ENCODE data around the gene KCTD15. TPM values are rescaled to one million over a fixed set of nuclear protein-coding genes. Genes with fewer than 3 reads are reported as not detected.

KCTD15 gene
- total and polyA plus RNA-seq, 3 experiments from 2014 or later: 0.28 to 4.1 (median 3.6) TPM

GRCh38 chr19:33801411-33801810 lies 4.7 kb downstream of the KCTD15 start:
- Mint-ChIP-seq H3K9me3 (no peaks in the 10 kb centered on the region), H3K4me3 (no peak overlapping the region), H3K27me3 (peaks cover 4 to 21% of the 10 kb centered on the region in 2 donors), H3K4me1 (peaks cover 6 to 12% (median 6%) of the 10 kb centered on the region in 3 donors), H3K36me3 (no peaks in the 10 kb centered on the region), H3K27ac (no peak overlapping the region)
- H3K27me3 ChIP-seq (ENCODE audit: insufficient read depth, low read length, poor library complexity, severe bottlenecking): no peaks in the 10 kb centered on the region
- no peak overlapping the region for H3K27ac ChIP-seq (ENCODE audit: low read depth, low read length)
- DNase-seq: no peak
- H3K36me3 ChIP-seq (ENCODE audit: insufficient read depth, low read length): no peaks in the 10 kb centered on the region
- ChIA-PET POLR2A (no interaction called here), CTCF (interaction anchor here (0.9 kb wide), 1 partner anchor 23 kb away, joined by 3 read pairs; no protein-coding TSS in a partner anchor)
- H3K4me1 ChIP-seq (ENCODE audit: insufficient read depth, low read length): no peaks in the 10 kb centered on the region
- no peak overlapping the region for H3K4me3 ChIP-seq (ENCODE audit: low read length)
- H3K9me3 ChIP-seq (ENCODE audit: low read length): no peaks in the 10 kb centered on the region

- ChIA-PET POLR2A (no interaction called here), CTCF (interaction anchor here (0.9 kb wide), 1 partner anchor 24 kb away, joined by 3 read pairs; no protein-coding TSS in a partner anchor)
- peaks cover 7 to 12% (median 7%) of the 10 kb centered on the region in 3 donors for H3K4me1 Mint-ChIP-seq
- peaks cover 4 to 21% of the 10 kb centered on the region in 2 donors for H3K27me3 Mint-ChIP-seq
- no peak overlapping the region for H3K27ac ChIP-seq (ENCODE audit: low read depth, low read length)
- no peaks in the 10 kb centered on the region for H3K9me3 ChIP-seq (ENCODE audit: low read length)
- H3K4me3 ChIP-seq (ENCODE audit: low read length): no peak overlapping the region
- H3K36me3 Mint-ChIP-seq: no peaks in the 10 kb centered on the region
- no peaks in the 10 kb centered on the region for H3K36me3 ChIP-seq (ENCODE audit: insufficient read depth, low read length)
- H3K27ac Mint-ChIP-seq: peak overlapping the region in 1 of 8 donors; percentile 33
- DNase-seq: no peak
- H3K4me3 Mint-ChIP-seq: no peak overlapping the region
- H3K9me3 Mint-ChIP-seq: no peaks in the 10 kb centered on the region
- H3K27me3 ChIP-seq (ENCODE audit: insufficient read depth, low read length, poor library complexity, severe bottlenecking): no peaks in the 10 kb centered on the region
- H3K4me1 ChIP-seq (ENCODE audit: insufficient read depth, low read length): no peaks in the 10 kb centered on the region
These were observed 5.3 kb downstream of the KCTD15 start for GRCh38 chr19:33802001-33802400.

- no peak overlapping the region for H3K27ac Mint-ChIP-seq
- Histone ChIP-seq H3K9me3 (ENCODE audit: low read length) (no peaks in the 10 kb centered on the region), H3K4me1 (ENCODE audit: insufficient read depth, low read length) (no peaks in the 10 kb centered on the region), H3K4me3 (ENCODE audit: low read length) (no peak overlapping the region), H3K27ac (ENCODE audit: low read depth, low read length) (no peak overlapping the region), H3K36me3 (ENCODE audit: insufficient read depth, low read length) (no peaks in the 10 kb centered on the region), H3K27me3 (ENCODE audit: insufficient read depth, low read length, poor library complexity, severe bottlenecking) (no peaks in the 10 kb centered on the region)
- no peaks in the 10 kb centered on the region for H3K36me3 Mint-ChIP-seq
- CTCF ChIA-PET: no interaction called here
- H3K9me3 Mint-ChIP-seq: no peaks in the 10 kb centered on the region
- DNase-seq: no peak
- H3K4me1 Mint-ChIP-seq: peaks cover 7 to 9% (median 7%) of the 10 kb centered on the region in 3 donors
- POLR2A ChIA-PET: no interaction called here
- peaks cover 4 to 17% of the 10 kb centered on the region in 2 donors for H3K27me3 Mint-ChIP-seq
- H3K4me3 Mint-ChIP-seq: no peak overlapping the region
These were observed 6.1 kb downstream of the KCTD15 start for GRCh38 chr19:33802801-33803200.

GRCh38 chr19:33803383-33803782 lies 6.7 kb downstream of the KCTD15 start:
- no peak overlapping the region for H3K4me3 ChIP-seq (ENCODE audit: low read length)
- DNase-seq: no peak
- Mint-ChIP-seq H3K4me3 (no peak overlapping the region), H3K4me1 (peaks cover 7 to 9% (median 7%) of the 10 kb centered on the region in 3 donors), H3K27ac (no peak overlapping the region), H3K36me3 (no peaks in the 10 kb centered on the region), H3K9me3 (no peaks in the 10 kb centered on the region), H3K27me3 (peaks cover 4 to 17% of the 10 kb centered on the region in 2 donors)
- POLR2A ChIA-PET: no interaction called here
- H3K27ac ChIP-seq (ENCODE audit: low read depth, low read length): no peak overlapping the region
- CTCF ChIA-PET: interaction anchor here (0.9 kb wide), 1 partner anchor 25 kb away, joined by 3 read pairs; no protein-coding TSS in a partner anchor
- no peaks in the 10 kb centered on the region for H3K36me3 ChIP-seq (ENCODE audit: insufficient read depth, low read length)
- H3K27me3 ChIP-seq (ENCODE audit: insufficient read depth, low read length, poor library complexity, severe bottlenecking): no peaks in the 10 kb centered on the region
- H3K4me1 ChIP-seq (ENCODE audit: insufficient read depth, low read length): no peaks in the 10 kb centered on the region
- H3K9me3 ChIP-seq (ENCODE audit: low read length): no peaks in the 10 kb centered on the region

- no peaks in the 10 kb centered on the region for H3K9me3 Mint-ChIP-seq
- Histone ChIP-seq H3K27ac (ENCODE audit: low read depth, low read length) (no peak overlapping the region), H3K4me3 (ENCODE audit: low read length) (no peak overlapping the region), H3K36me3 (ENCODE audit: insufficient read depth, low read length) (no peaks in the 10 kb centered on the region), H3K27me3 (ENCODE audit: insufficient read depth, low read length, poor library complexity, severe bottlenecking) (no peaks in the 10 kb centered on the region), H3K4me1 (ENCODE audit: insufficient read depth, low read length) (no peaks in the 10 kb centered on the region), H3K9me3 (ENCODE audit: low read length) (no peaks in the 10 kb centered on the region)
- H3K4me3 Mint-ChIP-seq: no peak overlapping the region
- H3K27me3 Mint-ChIP-seq: peaks cover 0 to 9% of the 10 kb centered on the region in 2 donors
- POLR2A ChIA-PET: no interaction called here
- no peaks in the 10 kb centered on the region for H3K36me3 Mint-ChIP-seq
- H3K4me1 Mint-ChIP-seq: peaks cover 4 to 7% (median 7%) of the 10 kb centered on the region in 3 donors
- CTCF ChIA-PET: interaction anchor here (0.9 kb wide), 1 partner anchor 26 kb away, joined by 3 read pairs; no protein-coding TSS in a partner anchor
- no peak overlapping the region for H3K27ac Mint-ChIP-seq
- DNase-seq: no peak
These were observed 7.5 kb downstream of the KCTD15 start for GRCh38 chr19:33804021-33804799.

- peaks cover 4 to 7% (median 7%) of the 10 kb centered on the region in 3 donors for H3K4me1 Mint-ChIP-seq
- no peaks in the 10 kb centered on the region for H3K36me3 ChIP-seq (ENCODE audit: insufficient read depth, low read length)
- H3K36me3 Mint-ChIP-seq: no peaks in the 10 kb centered on the region
- no peak overlapping the region for H3K27ac ChIP-seq (ENCODE audit: low read depth, low read length)
- no peaks in the 10 kb centered on the region for H3K9me3 ChIP-seq (ENCODE audit: low read length)
- H3K4me3 Mint-ChIP-seq: no peak overlapping the region
- H3K4me3 ChIP-seq (ENCODE audit: low read length): no peak overlapping the region
- ChIA-PET CTCF (no interaction called here), POLR2A (no interaction called here)
- H3K4me1 ChIP-seq (ENCODE audit: insufficient read depth, low read length): no peaks in the 10 kb centered on the region
- no peaks in the 10 kb centered on the region for H3K27me3 Mint-ChIP-seq
- H3K27me3 ChIP-seq (ENCODE audit: insufficient read depth, low read length, poor library complexity, severe bottlenecking): no peaks in the 10 kb centered on the region
- H3K27ac Mint-ChIP-seq: no peak overlapping the region
- DNase-seq: no peak
- no peaks in the 10 kb centered on the region for H3K9me3 Mint-ChIP-seq
These were observed 8.6 kb downstream of the KCTD15 start for GRCh38 chr19:33805313-33805712.

- no peaks in the 10 kb centered on the region for H3K36me3 ChIP-seq (ENCODE audit: insufficient read depth, low read length)
- ChIA-PET CTCF (interaction anchor here (1.9 kb wide), 1 partner anchor 28 kb away, joined by 5 read pairs; no protein-coding TSS in a partner anchor), POLR2A (no interaction called here)
- no peaks in the 10 kb centered on the region for H3K27me3 ChIP-seq (ENCODE audit: insufficient read depth, low read length, poor library complexity, severe bottlenecking)
- H3K9me3 Mint-ChIP-seq: no peaks in the 10 kb centered on the region
- H3K4me1 Mint-ChIP-seq: peaks cover 4 to 7% (median 7%) of the 10 kb centered on the region in 3 donors
- H3K4me1 ChIP-seq (ENCODE audit: insufficient read depth, low read length): no peaks in the 10 kb centered on the region
- no peaks in the 10 kb centered on the region for H3K9me3 ChIP-seq (ENCODE audit: low read length)
- no peak overlapping the region for H3K27ac ChIP-seq (ENCODE audit: low read depth, low read length)
- H3K4me3 ChIP-seq (ENCODE audit: low read length): no peak overlapping the region
- H3K36me3 Mint-ChIP-seq: no peaks in the 10 kb centered on the region
- no peak for DNase-seq
- no peaks in the 10 kb centered on the region for H3K27me3 Mint-ChIP-seq
- peak overlapping the region in 3 of 8 donors; percentile 12 to 34 (median 17) for H3K27ac Mint-ChIP-seq
- H3K4me3 Mint-ChIP-seq: peak overlapping the region in 2 of 7 donors; percentile 0 to 16
These were observed 9.3 kb downstream of the KCTD15 start for GRCh38 chr19:33805840-33806433.

GRCh38 chr19:33806434-33806881 lies 9.8 kb downstream of the KCTD15 start:
- POLR2A ChIA-PET: no interaction called here
- no peaks in the 10 kb centered on the region for H3K36me3 ChIP-seq (ENCODE audit: insufficient read depth, low read length)
- Mint-ChIP-seq H3K27me3 (no peaks in the 10 kb centered on the region), H3K27ac (peak overlapping the region in 2 of 8 donors; percentile 12 to 17), H3K36me3 (no peaks in the 10 kb centered on the region), H3K9me3 (no peaks in the 10 kb centered on the region), H3K4me1 (peaks cover 4 to 7% (median 7%) of the 10 kb centered on the region in 3 donors), H3K4me3 (peak overlapping the region in 2 of 7 donors; percentile 0 to 16)
- H3K27me3 ChIP-seq (ENCODE audit: insufficient read depth, low read length, poor library complexity, severe bottlenecking): no peaks in the 10 kb centered on the region
- no peak overlapping the region for H3K4me3 ChIP-seq (ENCODE audit: low read length)
- H3K27ac ChIP-seq (ENCODE audit: low read depth, low read length): no peak overlapping the region
- CTCF ChIA-PET: interaction anchor here (1.9 kb wide), 1 partner anchor 28 kb away, joined by 5 read pairs; no protein-coding TSS in a partner anchor
- H3K4me1 ChIP-seq (ENCODE audit: insufficient read depth, low read length): no peaks in the 10 kb centered on the region
- no peaks in the 10 kb centered on the region for H3K9me3 ChIP-seq (ENCODE audit: low read length)
- no peak for DNase-seq
